Subcutaneous abdominal adipose tissue (tissue), 5 donors: ENCODE measurements around the gene SERPINH1.

Experiments used
- H3K27ac ChIP-seq: one replicate; pipeline ENCODE4 v1.7.0; 2013; ENCODE audit warnings: low read depth, mild to moderate bottlenecking, inconsistent platforms, low read length, moderate library complexity
- H3K27me3 ChIP-seq, 5 donors: one replicate each; pipeline ENCODE4 v1.7.0; 2013; ENCODE audit warnings: low read length in 5 of 5, inconsistent platforms in 1 of 5; ENCODE audit not compliant: control insufficient read depth in 5 of 5, insufficient read depth in 4 of 5
- H3K36me3 ChIP-seq, 5 donors: one replicate each; pipeline ENCODE4 v1.7.0; 2013; ENCODE audit warnings: low read length in 5 of 5; ENCODE audit not compliant: control insufficient read depth in 5 of 5, insufficient read depth in 5 of 5
- H3K4me1 ChIP-seq, 5 donors: one replicate each; pipeline ENCODE4 v1.7.0; 2013; ENCODE audit warnings: low read length in 5 of 5, mild to moderate bottlenecking in 3 of 5, moderate library complexity in 1 of 5; ENCODE audit not compliant: control insufficient read depth in 5 of 5, insufficient read depth in 5 of 5
- H3K4me3 ChIP-seq, 5 donors: one replicate each; pipeline ENCODE4 v1.7.0; 2013; ENCODE audit warnings: low read length in 5 of 5, low read depth in 1 of 5
- H3K9ac ChIP-seq, 5 donors: one replicate each; pipeline ENCODE4 v1.7.0; 2013; ENCODE audit warnings: low read length in 5 of 5, mild to moderate bottlenecking in 4 of 5, moderate library complexity in 3 of 5
- H3K9me3 ChIP-seq, 5 donors: one replicate each; pipeline ENCODE4 v1.7.0; 2013; ENCODE audit warnings: low read length in 5 of 5; ENCODE audit not compliant: control insufficient read depth in 5 of 5
- donor health status: healthy.
- donor health status: healthy.
- donor health status: healthy.
- donor health status: healthy.
- donor health status: healthy.

Gene SERPINH1

DNA sequence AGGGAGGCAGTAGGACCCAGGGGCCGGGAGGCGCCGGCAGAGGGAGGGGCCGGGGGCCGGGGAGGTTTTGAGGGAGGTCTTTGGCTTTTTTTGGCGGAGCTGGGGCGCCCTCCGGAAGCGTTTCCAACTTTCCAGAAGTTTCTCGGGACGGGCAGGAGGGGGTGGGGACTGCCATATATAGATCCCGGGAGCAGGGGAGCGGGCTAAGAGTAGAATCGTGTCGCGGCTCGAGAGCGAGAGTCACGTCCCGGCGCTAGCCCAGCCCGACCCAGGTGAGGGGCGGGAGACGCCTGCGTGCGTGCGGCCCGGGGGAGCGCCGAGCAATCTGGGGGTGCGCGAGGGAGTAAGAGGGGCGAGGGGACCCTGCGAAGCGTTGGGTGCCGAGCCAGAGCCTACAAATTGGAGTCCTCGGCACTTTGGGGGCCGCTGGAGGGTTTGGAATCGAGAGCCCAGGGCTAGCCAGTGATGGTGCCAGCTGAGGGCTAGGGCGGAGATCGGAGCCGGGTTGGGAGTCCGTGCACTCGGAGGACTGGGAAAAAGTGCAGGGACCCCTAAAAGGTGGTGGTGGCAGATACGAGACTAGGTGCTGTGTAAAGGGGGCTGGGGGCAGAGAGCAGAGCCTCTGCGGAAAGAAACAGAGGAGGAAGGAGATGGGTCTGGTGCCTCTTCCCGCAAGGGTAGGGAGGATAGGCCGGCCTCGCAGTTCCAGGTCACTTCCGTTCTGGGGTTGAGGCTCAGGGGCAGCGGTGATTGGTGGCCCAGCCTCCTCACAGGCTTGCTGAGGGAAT lies at the start of gene SERPINH1:
Gene SERPINH1, plus strand, starts transcription at position 206 of the 788 bp plus-strand sequence. CDS start 4,097 bp downstream, outside the sequence.
- no peaks in the 10 kb centered on the region for H3K9me3 ChIP-seq
- H3K4me3 ChIP-seq, result peak within 1 kb of the TSS; percentile 94 to 99 (median 98)
- H3K4me1 ChIP-seq, result peaks cover 46 to 94% (median 93%) of the 10 kb centered on the region in 5 donors
- H3K36me3 ChIP-seq, result peaks cover 0 to 29% (median 15%) of the 10 kb centered on the region in 5 donors
- H3K27ac ChIP-seq, result peak within 1 kb of the TSS; percentile 100
- H3K9ac ChIP-seq, result peak within 1 kb of the TSS; percentile 98 to 100 (median 98)
- H3K27me3 ChIP-seq, result no peaks in the 10 kb centered on the region

GRCh38 chr11:75513250-75513649 lies 48.8 kb upstream of the SERPINH1 start:
- H3K9me3 ChIP-seq, result no peaks in the 10 kb centered on the region
- H3K36me3 ChIP-seq, result peaks cover 0 to 12% (median 5%) of the 10 kb centered on the region in 5 donors
- H3K27me3 ChIP-seq, result no peaks in the 10 kb centered on the region
- H3K27ac ChIP-seq, result no peak overlapping the region
- H3K4me3 ChIP-seq, result no peak overlapping the region
- no peak overlapping the region for H3K9ac ChIP-seq
- H3K4me1 ChIP-seq, result peaks cover 6 to 57% (median 53%) of the 10 kb centered on the region in 5 donors

GRCh38 chr11:75514596-75514995 lies 47.5 kb upstream of the SERPINH1 start:
- H3K9ac ChIP-seq, result no peak overlapping the region
- no peaks in the 10 kb centered on the region for H3K27me3 ChIP-seq
- H3K4me1 ChIP-seq, result peaks cover 6 to 48% (median 44%) of the 10 kb centered on the region in 5 donors
- H3K4me3 ChIP-seq, result no peak overlapping the region
- H3K9me3 ChIP-seq, result no peaks in the 10 kb centered on the region
- H3K27ac ChIP-seq, result no peak overlapping the region
- H3K36me3 ChIP-seq, result peaks cover 0 to 12% (median 5%) of the 10 kb centered on the region in 5 donors

DNA sequence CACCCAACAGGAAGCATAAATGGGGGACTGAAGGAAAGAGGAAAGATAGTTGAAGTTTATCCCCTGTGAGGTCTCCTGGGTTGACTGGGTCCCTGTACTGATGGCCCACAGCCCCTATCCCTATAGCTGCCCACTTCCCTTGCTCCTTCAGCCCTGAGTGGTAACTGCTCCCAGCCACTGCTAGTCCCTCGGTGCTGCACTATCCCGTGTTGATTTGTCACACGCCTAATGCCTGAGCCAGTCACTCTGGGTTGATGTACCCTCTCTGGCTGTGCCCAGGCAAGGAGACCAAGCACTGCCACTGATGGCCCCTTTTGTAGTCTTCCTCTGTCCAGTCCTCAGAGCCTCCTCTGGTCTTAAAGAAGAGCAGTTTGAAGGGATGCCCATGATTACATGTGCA lies 45.9 kb upstream of the SERPINH1 start:
- no peak overlapping the region for H3K4me3 ChIP-seq
- H3K4me1 ChIP-seq, result peaks cover 7 to 49% (median 46%) of the 10 kb centered on the region in 5 donors
- no peak overlapping the region for H3K27ac ChIP-seq
- H3K9me3 ChIP-seq, result no peaks in the 10 kb centered on the region
- H3K36me3 ChIP-seq, result peaks cover 0 to 12% (median 5%) of the 10 kb centered on the region in 5 donors
- H3K27me3 ChIP-seq, result no peaks in the 10 kb centered on the region
- H3K9ac ChIP-seq, result no peak overlapping the region

- Histone ChIP-seq H3K9ac (no peak overlapping the region), H3K9me3 (no peaks in the 10 kb centered on the region), H3K27me3 (no peaks in the 10 kb centered on the region), H3K36me3 (peaks cover 0 to 12% (median 5%) of the 10 kb centered on the region in 5 donors), H3K27ac (no peak overlapping the region), H3K4me1 (peaks cover 2 to 48% (median 45%) of the 10 kb centered on the region in 5 donors), H3K4me3 (no peak overlapping the region)
These were observed 45.2 kb upstream of the SERPINH1 start for GRCh38 chr11:75516886-75517285.

DNA sequence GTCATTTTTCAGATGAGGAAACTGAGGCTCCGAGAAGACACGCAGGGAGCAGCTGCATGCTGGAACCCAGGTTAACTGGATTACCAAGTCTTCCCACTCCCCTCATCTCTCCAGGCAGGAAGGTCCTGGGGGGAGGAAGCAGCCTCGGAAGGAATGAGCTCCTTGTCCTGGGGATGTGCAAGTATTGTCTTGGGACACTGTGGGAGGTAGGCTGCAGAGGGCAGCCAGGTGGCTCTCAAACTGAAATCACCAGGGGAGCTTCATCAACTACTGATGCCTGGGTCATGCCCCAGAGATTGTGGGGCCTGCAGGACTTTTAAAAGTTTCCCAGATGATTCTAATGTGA lies 43.9 kb upstream of the SERPINH1 start:
- H3K4me1 ChIP-seq, result peaks cover 2 to 51% (median 48%) of the 10 kb centered on the region in 5 donors
- no peak overlapping the region for H3K27ac ChIP-seq
- peak overlapping the region in 1 of 5 donors; percentile 29 for H3K9ac ChIP-seq
- H3K36me3 ChIP-seq, result peaks cover 0 to 12% (median 5%) of the 10 kb centered on the region in 5 donors
- no peaks in the 10 kb centered on the region for H3K27me3 ChIP-seq
- no peaks in the 10 kb centered on the region for H3K9me3 ChIP-seq
- H3K4me3 ChIP-seq, result no peak overlapping the region

GRCh38 chr11:75518771-75519653 lies 43.0 kb upstream of the SERPINH1 start:
- H3K27me3 ChIP-seq, result no peaks in the 10 kb centered on the region
- H3K9ac ChIP-seq, result peak overlapping the region in 1 of 5 donors; percentile 29
- peaks cover 0 to 12% (median 5%) of the 10 kb centered on the region in 5 donors for H3K36me3 ChIP-seq
- H3K4me3 ChIP-seq, result no peak overlapping the region
- no peaks in the 10 kb centered on the region for H3K9me3 ChIP-seq
- peaks cover 4 to 56% (median 52%) of the 10 kb centered on the region in 5 donors for H3K4me1 ChIP-seq
- H3K27ac ChIP-seq, result no peak overlapping the region

DNA sequence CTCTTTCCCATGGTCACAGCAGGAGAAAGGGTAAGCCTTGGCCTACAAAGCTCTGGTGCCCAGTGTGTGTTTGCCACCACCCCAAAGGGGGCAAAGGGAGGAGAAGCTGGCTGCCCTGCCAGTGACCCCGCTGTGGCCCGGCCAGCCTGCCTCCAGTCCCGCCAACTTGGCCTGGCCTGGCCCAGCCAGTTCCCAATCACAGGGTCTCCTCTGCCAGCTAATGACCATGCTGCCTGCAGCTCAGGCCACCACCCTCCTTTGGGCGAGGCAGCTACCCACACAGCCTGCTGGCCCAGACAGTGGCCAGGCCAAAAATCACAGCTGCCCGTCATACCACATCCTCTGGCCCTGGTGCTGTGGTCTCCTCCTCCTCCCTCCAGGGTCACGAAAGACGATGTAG lies 41.4 kb upstream of the SERPINH1 start:
- H3K27me3 ChIP-seq, result no peaks in the 10 kb centered on the region
- H3K9ac ChIP-seq, result peak overlapping the region in 2 of 5 donors; percentile 4 to 45
- no peaks in the 10 kb centered on the region for H3K9me3 ChIP-seq
- H3K4me3 ChIP-seq, result no peak overlapping the region
- H3K4me1 ChIP-seq, result peaks cover 9 to 61% (median 55%) of the 10 kb centered on the region in 5 donors
- peaks cover 0 to 5% (median 2%) of the 10 kb centered on the region in 5 donors for H3K36me3 ChIP-seq
- H3K27ac ChIP-seq, result peak overlapping the region; percentile 57

DNA sequence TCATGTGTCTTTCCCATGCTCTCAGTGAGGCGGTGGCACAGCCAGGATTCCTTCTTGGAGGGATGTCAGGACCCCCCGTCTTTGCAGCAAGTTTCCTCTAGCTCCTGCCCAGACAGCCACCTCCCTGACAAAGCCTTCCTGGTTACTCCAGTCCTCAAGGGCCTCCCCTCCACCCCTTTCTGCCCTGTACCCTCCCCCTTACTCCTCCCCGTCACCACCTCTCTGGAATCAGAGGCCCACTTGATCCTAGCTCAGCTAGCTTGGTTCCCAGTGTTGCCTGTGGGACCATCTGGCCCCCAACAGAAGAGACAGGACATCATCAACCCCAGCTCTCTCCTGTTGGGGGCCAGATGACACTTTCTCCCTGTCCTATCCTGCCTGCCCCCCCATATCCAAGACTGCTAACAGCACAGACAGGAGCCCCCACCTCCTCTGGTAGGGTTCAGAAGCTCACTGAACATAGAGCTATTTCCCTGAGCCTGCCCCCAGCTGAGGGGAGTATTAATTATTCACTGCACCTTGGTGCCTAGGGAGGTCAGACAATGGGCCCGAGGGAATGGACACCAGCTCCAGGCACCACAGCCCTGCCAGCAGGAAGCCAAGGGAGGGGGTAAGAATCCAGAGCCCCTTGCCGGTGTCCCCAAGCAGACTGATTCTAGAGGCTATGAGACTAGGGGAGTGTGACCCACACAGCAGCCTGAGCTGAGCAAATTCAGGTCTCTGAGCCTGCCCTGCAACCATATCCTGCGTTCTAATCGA lies 39.6 kb upstream of the SERPINH1 start:
- Histone ChIP-seq H3K9me3 (no peaks in the 10 kb centered on the region), H3K4me1 (peaks cover 9 to 67% (median 60%) of the 10 kb centered on the region in 5 donors), H3K27me3 (no peaks in the 10 kb centered on the region), H3K27ac (peak overlapping the region; percentile 57), H3K4me3 (peak overlapping the region in 2 of 5 donors; percentile 72 to 90), H3K9ac (peak overlapping the region in 3 of 5 donors; percentile 25 to 75 (median 56)), H3K36me3 (no peaks in the 10 kb centered on the region)
